HG03097 (cell line): ENCODE results near the gene NLK.
"Not testable (repeated sequence)": the region's sequence is repeated elsewhere in the genome, so short reads cannot be mapped to it uniquely, and the experiment has no call there.

Experiments used
- ATAC-seq: cut with Tn5 transposase; IDR thresholded peaks from one replicate; pipeline ENCODE4 v1.9.1; 2021; ENCODE audit not compliant: unreplicated experiment, low FRiP score

NLK gene

DNA sequence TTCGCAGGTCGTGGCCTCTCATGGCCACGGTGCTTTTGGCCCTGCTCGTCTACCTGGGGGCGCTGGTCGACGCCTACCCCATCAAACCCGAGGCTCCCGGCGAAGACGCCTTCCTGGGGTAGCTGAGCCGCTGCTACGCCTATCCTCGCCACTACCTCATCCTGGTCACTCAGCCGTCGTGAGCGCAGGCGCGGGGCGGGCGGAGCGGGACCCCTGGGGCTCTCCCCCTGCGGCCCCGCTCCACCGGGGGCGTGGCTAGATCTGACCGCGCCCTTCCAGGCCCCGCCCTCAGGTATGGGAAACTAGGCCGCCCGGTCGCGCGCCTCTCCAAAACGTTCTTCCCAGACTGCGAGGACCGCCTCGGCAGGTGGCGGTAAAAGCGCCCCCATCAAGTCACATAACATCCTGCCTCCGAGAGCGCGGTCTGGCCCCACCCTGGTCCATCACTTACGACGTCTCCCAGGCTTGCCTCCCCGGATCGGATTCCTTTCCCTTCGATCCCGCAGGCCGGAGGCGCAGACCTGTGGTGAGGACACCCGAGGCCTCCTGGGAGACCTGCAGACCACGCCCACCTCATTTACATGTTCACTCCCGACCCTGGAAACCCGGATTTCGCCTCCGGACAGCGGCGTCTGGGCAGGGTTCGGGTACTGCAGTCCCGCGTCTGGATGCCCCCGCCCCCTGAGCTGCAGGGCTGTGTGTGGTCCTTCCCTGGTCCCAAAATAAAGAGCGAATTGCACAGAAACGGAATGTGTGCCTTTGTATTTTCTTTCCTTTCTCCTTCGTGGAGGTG lies 185.0 kb downstream of the NLK start:
- ATAC-seq, result no peak

DNA sequence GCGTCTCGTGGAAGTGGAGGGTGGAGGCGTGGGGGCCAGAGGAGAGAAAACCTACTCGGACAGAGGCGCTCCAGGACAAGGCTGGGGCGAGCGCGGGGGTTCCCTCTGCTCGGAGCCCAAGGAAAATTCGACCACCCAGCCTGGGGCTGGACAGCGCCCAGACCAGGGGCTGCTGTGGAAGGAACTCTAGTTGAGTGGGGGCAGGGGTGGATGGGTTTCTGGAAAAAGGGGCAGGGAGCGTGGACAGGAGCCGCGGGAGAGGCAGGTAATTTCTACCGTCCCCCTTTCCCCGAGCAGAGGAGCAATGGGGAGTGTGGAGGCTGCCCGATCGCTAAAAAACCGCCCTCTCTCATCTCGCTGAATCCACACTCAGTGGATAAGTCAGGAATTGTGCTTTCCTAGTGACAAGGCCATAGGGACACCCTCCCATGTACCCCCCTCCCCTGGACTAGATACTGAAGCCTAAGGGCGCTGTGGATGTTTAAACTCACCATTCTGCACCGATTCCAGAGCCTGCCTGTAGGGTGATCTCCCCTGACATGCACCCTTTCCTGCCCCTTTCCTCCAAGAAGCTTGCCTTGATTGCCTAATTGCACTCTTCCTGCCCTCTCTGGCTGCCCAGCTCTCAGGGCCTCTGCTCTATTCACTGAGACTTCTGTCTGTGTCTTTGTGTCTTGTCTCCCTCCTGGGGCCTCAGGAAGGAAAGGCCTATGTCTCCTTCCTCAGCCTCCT lies 185.8 kb downstream of the NLK start:
- ATAC-seq, result no peak

DNA sequence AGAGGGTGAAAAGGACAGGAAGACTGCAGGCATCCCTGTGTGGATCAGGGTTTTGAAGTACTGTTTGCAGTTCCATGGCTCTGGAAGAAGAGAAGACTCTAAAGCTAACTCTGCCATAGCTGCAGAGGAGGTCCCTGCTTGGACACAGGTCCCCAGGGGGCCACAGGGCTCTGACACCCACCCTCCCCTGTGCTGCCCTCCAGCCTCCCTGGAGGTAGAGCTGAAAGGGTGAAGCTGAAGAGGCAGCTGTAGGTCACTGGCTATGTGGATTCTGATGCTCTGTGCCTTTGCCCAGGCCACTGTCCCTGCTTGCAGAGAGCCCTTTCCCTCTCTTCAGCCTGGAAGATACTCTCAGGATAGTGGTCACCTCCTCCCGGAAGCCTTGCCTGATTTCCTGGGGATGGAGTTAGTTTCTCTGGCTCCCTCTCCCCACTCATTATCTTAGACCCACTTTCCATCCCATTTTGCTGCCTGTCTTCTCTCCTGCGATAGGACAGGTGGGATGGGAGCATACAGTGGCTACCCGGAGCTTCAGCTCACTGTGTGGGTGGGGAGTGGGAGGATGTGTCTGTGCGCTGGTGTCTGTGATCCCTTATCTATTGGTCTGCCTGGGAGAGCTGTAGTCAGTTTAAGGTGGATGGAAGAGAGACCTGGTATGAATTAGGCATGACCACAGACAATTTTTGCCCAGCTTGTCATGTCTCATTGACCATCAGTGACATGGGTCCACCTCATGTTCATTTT lies 186.7 kb downstream of the NLK start:
- ATAC-seq, result no peak

DNA sequence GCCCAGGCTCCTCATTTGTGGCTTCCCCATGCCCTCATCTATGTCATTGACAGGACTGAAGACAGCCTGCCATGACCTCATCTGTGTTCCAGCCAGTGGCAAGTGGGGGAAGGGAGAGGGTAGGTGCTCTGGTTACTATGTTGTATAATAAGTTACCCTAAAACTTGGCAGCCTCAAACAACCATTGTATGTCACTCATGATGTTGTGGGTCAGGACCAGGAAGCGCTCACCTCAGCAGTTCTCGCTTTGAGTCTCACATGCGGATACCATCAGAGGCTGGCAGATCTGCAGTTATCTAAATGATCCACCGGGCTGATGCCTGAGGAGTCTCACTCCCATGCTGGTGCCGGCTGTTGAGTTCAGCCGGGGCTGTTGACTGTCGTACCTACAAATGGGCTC lies 187.5 kb downstream of the NLK start:
- ATAC-seq, result no peak

DNA sequence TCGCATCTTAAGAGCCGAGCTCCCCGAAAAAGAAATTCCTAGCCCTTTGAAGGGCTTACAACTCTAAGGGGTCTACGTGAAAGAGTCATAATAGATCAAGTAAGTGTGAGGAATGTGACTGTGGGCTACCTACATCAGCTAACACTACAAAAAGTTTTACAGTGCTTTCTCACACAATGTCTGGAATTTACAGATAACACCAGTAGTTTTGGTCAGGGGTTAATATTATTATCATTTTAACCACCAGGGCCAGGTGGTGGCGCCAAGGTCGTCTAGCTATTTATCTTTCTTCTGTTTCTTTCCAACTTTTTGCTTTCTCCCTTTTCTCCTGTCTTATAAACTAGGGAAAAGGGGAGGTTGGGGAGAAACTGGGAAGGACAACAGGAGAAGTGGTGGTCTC lies 188.1 kb downstream of the NLK start:
- not testable (repeated sequence) for ATAC-seq

DNA sequence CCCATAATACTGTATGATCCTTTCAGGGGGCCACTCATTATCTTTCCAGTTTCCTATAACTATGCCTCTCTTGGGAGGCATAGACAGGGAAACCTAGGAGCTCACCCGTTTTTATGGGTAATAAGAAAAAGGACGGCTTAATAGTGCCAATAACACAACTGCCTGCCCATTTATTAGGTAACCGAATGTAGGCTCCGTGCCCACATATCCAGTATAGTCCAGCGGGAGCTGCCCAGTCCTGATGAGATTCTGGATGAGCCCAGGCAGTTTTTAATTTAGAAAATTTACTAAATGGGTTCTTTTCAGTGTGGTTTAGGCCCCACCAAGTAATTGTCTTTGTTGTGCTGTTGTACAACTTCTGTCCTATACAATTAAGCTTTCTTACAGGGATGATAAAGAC lies 189.1 kb downstream of the NLK start:
- not testable (repeated sequence) for ATAC-seq

DNA sequence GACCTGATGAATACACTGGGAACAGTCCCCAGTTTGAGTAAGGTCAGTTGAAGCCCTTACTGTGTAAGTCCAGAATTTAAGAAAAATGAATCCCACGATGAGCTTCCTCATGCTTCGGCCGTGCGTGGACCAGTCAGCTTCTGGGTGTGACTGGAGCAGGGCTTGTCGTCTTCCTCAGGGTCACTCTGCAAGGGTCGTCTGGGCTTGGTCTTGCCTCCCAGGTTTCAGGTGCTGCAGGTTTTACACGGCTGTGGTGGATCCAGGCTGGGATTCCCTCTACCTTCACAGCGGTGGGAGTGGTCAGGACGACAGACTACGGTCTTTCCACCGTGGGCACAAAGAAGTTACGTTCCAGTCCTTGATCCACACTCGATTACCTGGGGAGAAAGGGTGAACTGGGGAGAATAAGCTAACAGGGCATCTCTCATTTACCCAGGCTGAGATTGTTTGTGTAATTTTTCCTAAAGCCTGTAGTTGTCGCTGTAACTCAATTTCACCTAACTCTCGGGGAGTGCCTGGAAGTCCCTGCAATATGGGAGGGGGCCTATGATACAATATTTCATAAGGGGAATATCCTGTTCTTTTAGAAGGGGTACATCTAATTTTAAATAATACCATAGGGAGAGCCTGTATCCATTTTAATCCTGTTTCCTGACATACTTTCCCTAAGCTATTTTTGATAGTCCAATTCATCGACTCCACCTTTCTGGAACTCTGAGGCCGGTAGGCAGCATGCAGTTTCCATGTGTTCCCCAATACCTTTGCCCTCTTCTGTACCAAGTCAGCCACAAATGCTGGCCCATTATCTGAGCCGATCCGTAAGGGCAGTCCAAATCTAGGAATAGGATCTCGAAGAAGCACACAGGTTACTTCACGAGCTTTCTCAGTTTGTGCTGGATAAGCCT lies 190.7 kb downstream of the NLK start:
- ATAC-seq, result not testable (repeated sequence)

DNA sequence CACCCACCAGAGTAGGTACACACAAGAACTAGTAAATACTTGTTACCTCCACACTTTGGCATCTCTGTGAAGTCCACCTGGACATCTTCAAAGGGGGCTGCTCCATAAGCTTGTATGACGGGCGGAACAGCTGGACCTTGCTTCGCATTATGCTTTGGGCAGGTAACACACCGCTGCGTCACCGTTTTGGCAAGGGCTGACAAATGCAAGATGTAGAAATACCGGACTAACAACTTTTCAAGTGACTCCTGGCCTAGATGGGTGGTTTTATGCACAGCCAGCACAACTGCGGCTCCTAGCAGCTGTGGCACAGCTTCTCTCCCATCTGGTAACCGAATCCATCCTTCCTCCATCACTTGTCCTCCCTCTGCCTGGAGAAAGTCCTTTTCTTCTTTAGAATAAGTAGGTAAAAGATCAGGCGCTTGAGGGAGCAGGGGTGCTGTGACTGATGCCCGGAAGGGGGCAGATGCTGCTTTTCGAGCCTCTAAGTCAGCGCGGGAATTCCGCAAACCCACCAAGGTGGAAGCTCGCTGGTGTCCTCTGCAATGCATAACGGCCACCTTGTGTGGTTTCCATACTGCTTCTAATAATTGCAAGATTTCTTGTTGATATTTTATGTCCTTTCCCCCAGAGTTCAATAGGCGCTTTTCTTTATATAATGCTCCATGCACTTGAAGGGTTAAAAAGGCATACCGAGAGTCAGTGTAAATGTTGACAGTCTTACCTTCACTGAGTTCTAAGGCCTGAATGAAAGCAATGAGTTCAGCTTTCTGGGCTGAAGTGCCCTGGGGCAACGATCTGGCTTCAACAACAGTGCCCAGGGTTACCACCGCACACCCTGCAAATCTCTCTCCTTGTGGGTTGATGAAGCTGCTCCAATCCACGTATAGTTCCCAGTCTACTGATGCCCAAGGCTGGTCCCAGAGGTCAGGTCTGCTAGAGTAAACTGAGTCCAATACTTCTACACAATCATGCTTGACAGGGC lies 191.7 kb downstream of the NLK start:
- not testable (repeated sequence) for ATAC-seq

DNA sequence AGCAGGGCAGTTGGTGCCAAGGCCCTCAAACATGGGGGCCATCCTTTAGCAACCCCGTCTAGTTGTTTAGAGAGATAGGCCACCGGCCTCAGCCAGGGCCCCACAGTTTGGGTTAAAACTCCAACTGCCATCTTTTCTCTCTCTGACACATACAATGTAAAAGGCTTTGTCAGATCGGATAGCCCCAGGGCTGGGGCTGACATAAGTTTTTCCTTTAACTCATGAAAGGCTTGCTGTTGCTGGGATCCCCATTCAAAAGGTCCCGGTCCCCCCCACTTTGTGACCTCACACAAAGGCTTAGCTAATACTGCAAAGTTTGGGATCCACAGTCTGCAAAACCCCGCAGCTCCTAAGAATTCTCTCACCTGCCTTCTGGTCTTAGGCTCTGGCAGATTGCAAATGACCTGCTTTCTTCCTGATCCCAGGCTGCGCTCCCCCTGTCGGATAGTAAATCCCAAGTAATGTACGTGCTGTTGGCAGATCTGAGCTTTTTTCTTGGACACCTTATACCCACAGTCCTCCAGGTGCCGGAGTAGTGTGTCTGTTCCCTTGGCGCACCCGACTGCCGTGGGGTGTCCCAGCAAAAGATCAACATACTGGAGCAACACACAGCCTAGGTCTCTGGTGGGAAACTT lies 192.7 kb downstream of the NLK start:
- ATAC-seq, result not testable (repeated sequence)

DNA sequence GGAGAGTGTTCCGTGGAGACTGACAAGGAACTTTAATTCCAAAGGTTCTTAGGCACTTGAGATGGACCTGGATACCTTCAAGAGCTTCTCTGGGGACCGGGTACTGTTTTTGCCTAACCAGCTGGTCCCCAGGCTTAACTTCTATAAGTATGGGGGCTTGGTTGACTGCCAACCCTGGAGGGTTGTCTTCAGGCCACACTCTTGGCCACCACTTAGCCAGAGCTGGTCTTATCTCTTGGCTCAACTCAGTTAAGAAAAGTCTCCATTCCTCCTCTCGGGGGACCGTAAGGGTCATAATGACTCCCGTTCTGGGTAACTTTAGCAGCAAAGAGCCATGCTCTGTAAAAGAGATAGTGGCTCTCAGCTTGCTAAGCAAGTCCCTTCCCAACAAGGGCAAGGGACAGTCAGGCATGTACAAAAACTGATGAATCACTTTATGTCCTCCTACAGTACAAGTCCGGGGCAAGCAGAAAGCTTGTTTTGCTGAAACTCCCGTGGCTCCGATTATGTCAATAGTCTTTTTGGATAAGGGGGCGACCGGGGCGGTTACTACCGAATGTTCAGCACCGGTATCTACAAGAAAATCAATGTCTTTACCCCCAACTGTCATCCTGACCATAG lies 193.7 kb downstream of the NLK start:
- ATAC-seq, result not testable (repeated sequence)

DNA sequence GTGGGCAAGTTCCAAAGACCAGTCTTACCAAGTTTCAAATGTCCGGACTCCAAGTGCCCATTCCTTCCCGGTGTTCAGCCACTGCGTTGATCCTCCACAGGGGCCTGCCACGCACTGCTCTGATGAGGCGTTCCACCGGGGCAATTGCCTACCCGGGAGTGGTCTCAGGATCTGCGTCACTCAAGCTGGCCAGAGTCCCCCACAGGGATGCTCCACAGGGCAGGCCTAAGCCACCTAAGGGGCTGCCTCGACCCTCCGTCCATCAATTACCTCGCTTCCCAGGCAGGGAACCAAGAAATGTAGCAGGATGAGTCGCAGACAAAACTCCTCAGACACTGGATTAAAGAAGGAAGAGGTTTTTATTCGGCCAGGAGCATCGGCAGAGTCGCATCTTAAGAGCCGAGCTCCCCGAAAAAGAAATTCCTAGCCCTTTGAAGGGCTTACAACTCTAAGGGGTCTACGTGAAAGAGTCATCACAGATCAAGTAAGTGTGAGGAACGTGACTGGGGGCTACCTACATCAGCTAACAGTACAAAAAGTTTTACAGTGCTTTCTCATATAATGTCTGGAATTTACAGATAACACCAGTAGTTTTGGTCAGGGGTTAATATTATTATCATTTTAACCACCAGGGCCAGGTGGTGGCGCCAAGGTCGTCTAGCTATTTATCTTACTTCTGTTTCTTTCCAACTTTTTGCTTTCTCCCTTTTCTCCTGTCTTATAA lies 196.2 kb downstream of the NLK start:
- ATAC-seq, result not testable (repeated sequence)

DNA sequence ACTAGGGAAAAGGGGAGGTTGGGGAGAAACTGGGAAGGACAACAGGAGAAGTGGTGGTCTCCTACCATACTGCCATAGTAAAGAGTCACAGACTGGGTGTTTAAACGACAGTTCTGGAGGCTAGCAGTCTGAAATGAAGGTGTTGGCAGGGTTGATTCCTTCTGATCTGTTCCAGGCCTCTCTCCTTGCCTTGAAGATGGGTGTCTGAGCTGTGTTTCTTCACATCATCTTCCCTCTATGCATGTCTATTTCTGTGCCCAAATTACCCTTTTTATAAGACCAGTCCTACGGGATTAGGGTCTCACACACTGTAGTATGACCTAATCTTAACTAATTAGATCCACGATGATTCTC lies 196.8 kb downstream of the NLK start:
- no peak for ATAC-seq

DNA sequence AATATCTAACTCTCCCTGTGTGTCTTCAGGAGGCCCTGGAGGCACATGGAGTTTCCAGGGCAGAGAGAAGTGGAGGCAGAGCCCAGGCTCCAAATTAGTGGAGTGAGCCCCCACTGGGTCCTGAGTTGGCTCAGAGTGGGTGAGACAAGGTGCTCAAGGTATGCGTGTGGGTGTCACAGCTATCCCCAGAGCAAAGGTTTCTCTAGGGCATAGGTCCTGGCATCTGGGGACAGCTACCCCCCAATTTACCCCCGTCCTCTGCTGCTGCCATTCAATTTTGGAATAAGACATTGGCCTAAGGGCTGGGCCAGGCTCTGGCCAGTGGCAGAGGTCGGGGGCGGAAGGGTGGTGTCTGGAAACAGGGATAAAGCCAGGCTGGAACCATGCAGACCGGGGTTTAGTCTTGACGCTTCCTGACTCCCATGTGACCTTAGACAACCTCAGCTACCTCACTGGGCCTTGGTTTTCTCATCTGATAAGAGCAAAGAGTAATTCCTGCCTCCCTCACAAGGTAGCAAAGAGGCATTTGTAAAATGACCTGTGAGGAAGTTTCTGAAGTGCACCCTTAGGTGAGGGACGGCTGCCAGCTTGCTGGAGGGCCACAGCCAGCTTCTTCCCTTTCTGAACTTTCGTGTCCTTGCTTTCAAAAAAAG lies 198.3 kb downstream of the NLK start:
- ATAC-seq, result no peak

DNA sequence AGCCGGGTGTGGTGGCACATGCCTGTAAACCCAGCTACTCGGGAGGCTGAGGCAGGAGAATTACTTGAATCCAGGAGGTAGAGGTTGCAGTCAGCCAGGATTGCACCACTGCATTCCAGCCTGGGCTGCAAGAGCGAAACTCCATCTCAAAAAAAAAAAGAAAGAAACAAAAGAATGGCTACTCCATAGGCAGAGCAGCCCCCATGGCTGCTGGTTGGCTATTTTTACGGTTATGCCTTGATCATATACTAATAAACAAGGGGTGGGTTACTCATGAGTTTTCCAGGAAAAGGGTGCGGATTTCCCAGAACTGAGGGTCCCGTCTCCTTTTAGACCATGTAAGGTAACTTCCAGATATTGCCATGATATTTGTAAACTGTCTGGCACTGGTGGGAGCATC lies 200.3 kb downstream of the NLK start:
- no peak for ATAC-seq

DNA sequence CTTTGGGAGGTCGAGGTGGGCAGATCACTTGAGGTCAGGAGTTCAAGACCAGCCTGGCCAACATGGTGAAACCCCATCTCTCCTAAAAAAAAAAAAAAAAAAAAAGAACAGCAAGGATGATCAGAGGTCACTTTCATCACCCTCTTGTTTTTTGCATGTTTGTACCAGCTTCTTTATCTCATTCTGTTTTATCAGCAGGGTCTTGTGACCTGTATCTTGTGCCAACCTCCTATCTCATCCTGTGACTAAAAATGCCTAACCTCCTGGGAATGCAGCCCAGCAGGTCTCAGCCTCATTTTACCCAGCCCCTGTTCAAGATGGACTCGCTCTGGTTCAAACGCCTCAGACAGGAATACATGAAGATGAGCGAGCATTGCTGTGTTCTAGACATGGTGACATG lies 200.8 kb downstream of the NLK start:
- ATAC-seq, result not testable (repeated sequence)

DNA sequence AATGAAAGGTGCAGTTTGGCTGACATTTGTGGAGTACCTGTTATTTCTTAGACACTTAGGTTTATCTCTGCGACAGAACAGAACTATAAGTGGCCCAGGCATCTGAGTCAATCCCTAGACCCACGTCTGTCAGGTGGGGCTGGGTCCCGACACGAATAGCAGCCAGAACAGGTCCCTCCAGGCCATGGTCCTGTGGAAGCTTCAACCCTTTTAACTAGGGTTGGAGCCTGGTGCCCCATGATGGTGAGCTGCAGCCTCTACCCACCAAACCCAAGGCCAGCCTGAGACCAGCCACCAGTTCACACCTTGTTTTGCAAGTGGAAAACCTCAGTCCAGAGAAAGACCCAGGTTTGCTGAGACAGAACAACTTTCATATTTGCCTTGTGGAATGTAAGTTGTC lies 202.0 kb downstream of the NLK start:
- ATAC-seq, result no peak
